Hepatocyte (in vitro differentiated cells): ENCODE results near the gene TMED8.

ENCODE experiments used
- EZH2 ChIP-seq: fragments of 200-600 bp; sonication (generic); IDR thresholded peaks from 2 replicates; pipeline ENCODE4 v1.6.1; 2016; ENCODE audit warnings: antibody characterized with exemption, mild to moderate bottlenecking, borderline replicate concordance
- TF ChIP-seq, protein P1 (sequence below): fragments of 200-600 bp; sonication (generic); IDR thresholded peaks from 2 replicates; pipeline ENCODE4 v1.5.1; 2016; ENCODE audit warnings: antibody characterized with exemption, mild to moderate bottlenecking; ENCODE audit not compliant: poor library complexity

DNA sequence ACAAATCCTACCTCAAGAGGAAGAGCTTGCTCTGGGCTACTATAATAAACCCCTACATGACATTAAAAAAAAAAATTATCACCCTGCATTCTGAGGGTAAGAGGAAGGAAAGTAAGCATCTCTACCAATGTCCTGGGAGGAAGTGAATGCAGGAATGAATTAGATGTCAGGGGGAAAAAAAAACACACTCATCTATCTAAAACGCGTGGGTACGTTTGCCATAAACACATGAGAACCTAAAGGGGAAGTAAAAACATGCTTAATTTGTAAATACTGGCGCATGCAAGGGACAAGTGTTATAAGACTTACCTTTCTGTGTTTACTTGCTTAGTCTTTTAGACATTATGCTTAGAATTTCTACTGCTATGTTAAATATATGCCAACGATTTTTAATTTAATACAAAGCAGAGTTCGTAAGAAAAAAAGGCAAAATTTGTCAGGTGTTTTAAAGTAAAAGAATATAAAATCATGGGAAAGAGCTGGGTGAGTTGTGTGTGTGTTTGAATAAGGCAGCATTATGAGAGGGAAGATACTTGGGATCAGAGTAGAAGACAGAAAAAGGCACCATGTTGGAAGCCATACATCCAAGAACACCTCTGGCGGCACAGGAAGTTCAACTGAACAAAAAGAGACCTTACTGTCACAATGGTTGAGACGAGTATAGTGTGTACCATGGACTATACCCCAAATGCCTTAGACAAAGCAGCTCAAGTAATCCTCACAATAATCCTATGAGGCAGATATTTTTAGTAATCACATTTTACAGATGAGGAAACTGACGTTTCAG is 1.5 kb downstream of the TMED8 start:
- TF ChIP-seq, protein P1, sequence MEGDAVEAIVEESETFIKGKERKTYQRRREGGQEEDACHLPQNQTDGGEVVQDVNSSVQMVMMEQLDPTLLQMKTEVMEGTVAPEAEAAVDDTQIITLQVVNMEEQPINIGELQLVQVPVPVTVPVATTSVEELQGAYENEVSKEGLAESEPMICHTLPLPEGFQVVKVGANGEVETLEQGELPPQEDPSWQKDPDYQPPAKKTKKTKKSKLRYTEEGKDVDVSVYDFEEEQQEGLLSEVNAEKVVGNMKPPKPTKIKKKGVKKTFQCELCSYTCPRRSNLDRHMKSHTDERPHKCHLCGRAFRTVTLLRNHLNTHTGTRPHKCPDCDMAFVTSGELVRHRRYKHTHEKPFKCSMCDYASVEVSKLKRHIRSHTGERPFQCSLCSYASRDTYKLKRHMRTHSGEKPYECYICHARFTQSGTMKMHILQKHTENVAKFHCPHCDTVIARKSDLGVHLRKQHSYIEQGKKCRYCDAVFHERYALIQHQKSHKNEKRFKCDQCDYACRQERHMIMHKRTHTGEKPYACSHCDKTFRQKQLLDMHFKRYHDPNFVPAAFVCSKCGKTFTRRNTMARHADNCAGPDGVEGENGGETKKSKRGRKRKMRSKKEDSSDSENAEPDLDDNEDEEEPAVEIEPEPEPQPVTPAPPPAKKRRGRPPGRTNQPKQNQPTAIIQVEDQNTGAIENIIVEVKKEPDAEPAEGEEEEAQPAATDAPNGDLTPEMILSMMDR, result no peak
- no peak for TF ChIP-seq EZH2
